HEK293 (cell line): Measurements from ENCODE around the gene LMNA.

Experiments
- CTCF ChIA-PET: fragments of 350-600 bp; formaldehyde crosslinking; extraction: SDS; loops from one replicate; lab custom pipeline; 2021; ENCODE audit warnings: antibody characterized with exemption; lab: Yijun Ruan, JAX
- POLR2A ChIA-PET: fragments of 300-600 bp; formaldehyde crosslinking; extraction: SDS; loops from one replicate; lab custom pipeline; 2020; ENCODE audit warnings: antibody characterized with exemption, inconsistent platforms; lab: Yijun Ruan, JAX
- H3K27ac ChIP-seq: fragments of 200-500 bp; sonication (Bioruptor generic); 2 replicates; pipeline ENCODE4 v1.5.1; 2014; ENCODE audit warnings: low read depth, low read length, control low read depth, inconsistent platforms; ENCODE audit errors: extremely low read depth
- H3K36me3 ChIP-seq, 2 experiments: fragments of 200-500 bp in 1 of 2; sonication (Bioruptor generic) in 1 of 2; 1 replicate in 1 of 2; 2 replicates in 1 of 2; pipeline ENCODE4 v1.5.1; 2014 to 2017; ENCODE audit warnings: inconsistent platforms in 2 of 2, low read length in 2 of 2; ENCODE audit not compliant: control insufficient read depth in 2 of 2, insufficient read depth in 1 of 2
- H3K4me1 ChIP-seq: fragments of 200-500 bp; sonication (Bioruptor generic); 2 replicates; pipeline ENCODE4 v1.5.1; 2014; ENCODE audit warnings: mild to moderate bottlenecking, low read length, inconsistent platforms; ENCODE audit not compliant: control insufficient read depth, insufficient read depth
- H3K4me3 ChIP-seq: 2 replicates; pipeline ENCODE4 v1.5.1; 2011; ENCODE audit warnings: low read depth, mild to moderate bottlenecking, control low read depth, low read length, moderate library complexity
- H3K9me3 ChIP-seq: fragments of 200-500 bp; sonication (Bioruptor generic); 2 replicates; pipeline ENCODE4 v1.5.1; 2014; ENCODE audit warnings: low read depth, low read length, inconsistent platforms; ENCODE audit not compliant: control insufficient read depth, insufficient read depth
- BCL11A ChIP-seq: fragments of 450-650 bp; formaldehyde crosslinking; IDR thresholded peaks from 2 replicates; pipeline ENCODE4 v1.5.1; 2016; ENCODE audit warnings: low read depth, missing biosample characterization, missing genetic modification characterization
- KLF1 ChIP-seq: fragments of 450-650 bp; formaldehyde crosslinking; IDR thresholded peaks from 2 replicates; pipeline ENCODE4 v1.5.1; 2016; ENCODE audit warnings: missing biosample characterization, missing genetic modification characterization
- TRIM28 ChIP-seq: IDR thresholded peaks from 2 replicates; pipeline ENCODE4 v1.6.1; 2011; ENCODE audit warnings: low read length, control low read depth, borderline replicate concordance
- ZBTB10 ChIP-seq: fragments of 450-650 bp; formaldehyde crosslinking; IDR thresholded peaks from 2 replicates; pipeline ENCODE4 v1.5.1; 2016; ENCODE audit warnings: missing biosample characterization, missing genetic modification characterization
- ZBTB49 ChIP-seq: fragments of 450-650 bp; formaldehyde crosslinking; IDR thresholded peaks from 2 replicates; pipeline ENCODE4 v1.5.1; 2016; ENCODE audit warnings: missing biosample characterization, missing genetic modification characterization, low read depth
- ZIC2 ChIP-seq: fragments of 450-650 bp; formaldehyde crosslinking; IDR thresholded peaks from 2 replicates; pipeline ENCODE4 v1.5.1; 2016; ENCODE audit warnings: missing biosample characterization, missing genetic modification characterization
- ZNF354C ChIP-seq: fragments of 450-650 bp; formaldehyde crosslinking; IDR thresholded peaks from 2 replicates; pipeline ENCODE4 v1.5.1; 2016; ENCODE audit warnings: missing biosample characterization, missing genetic modification characterization, low read depth, borderline replicate concordance
- ZNF423 ChIP-seq: fragments of 450-650 bp; formaldehyde crosslinking; IDR thresholded peaks from 2 replicates; pipeline ENCODE4 v1.5.1; 2016; ENCODE audit warnings: missing biosample characterization, missing genetic modification characterization
- ZNF449 ChIP-seq: fragments of 450-650 bp; formaldehyde crosslinking; IDR thresholded peaks from 2 replicates; pipeline ENCODE4 v1.5.1; 2017; ENCODE audit warnings: missing biosample characterization, mild to moderate bottlenecking, missing genetic modification characterization, moderate library complexity
- ZNF529 ChIP-seq: fragments of 450-650 bp; formaldehyde crosslinking; IDR thresholded peaks from 2 replicates; pipeline ENCODE4 v1.5.1; 2017; ENCODE audit warnings: missing genetic modification characterization, missing biosample characterization; ENCODE audit not compliant: insufficient replicate concordance
- ZNF555 ChIP-seq: fragments of 450-650 bp; formaldehyde crosslinking; conservative IDR thresholded peaks from 2 replicates; pipeline ENCODE4 v1.5.1; 2017; ENCODE audit warnings: missing biosample characterization, mild to moderate bottlenecking, missing genetic modification characterization, inconsistent platforms
- ZNF558 ChIP-seq: fragments of 450-650 bp; formaldehyde crosslinking; IDR thresholded peaks from 2 replicates; pipeline ENCODE4 v1.5.1; 2016; ENCODE audit warnings: missing biosample characterization, missing genetic modification characterization
- ZNF561 ChIP-seq: fragments of 450-650 bp; IDR thresholded peaks from 2 replicates; pipeline ENCODE4 v1.5.1; 2018; ENCODE audit warnings: missing biosample characterization, missing genetic modification characterization, borderline replicate concordance
- ZNF692 ChIP-seq: fragments of 450-650 bp; formaldehyde crosslinking; IDR thresholded peaks from 2 replicates; pipeline ENCODE4 v1.5.1; 2016; ENCODE audit warnings: missing biosample characterization, missing genetic modification characterization
- ZNF707 ChIP-seq: fragments of 450-650 bp; formaldehyde crosslinking; IDR thresholded peaks from 2 replicates; pipeline ENCODE4 v1.5.1; 2016; ENCODE audit warnings: missing biosample characterization, missing genetic modification characterization
- ZNF747 ChIP-seq: fragments of 450-650 bp; formaldehyde crosslinking; IDR thresholded peaks from 2 replicates; pipeline ENCODE4 v1.5.1; 2016; ENCODE audit warnings: missing biosample characterization, missing genetic modification characterization
- ZNF777 ChIP-seq: fragments of 450-650 bp; formaldehyde crosslinking; IDR thresholded peaks from 2 replicates; pipeline ENCODE4 v1.5.1; 2017; ENCODE audit warnings: missing biosample characterization, missing genetic modification characterization, borderline replicate concordance
- ZNF785 ChIP-seq: fragments of 450-650 bp; formaldehyde crosslinking; IDR thresholded peaks from 2 replicates; pipeline ENCODE4 v1.5.1; 2016; ENCODE audit warnings: missing biosample characterization, missing genetic modification characterization
- ZNF830 ChIP-seq: fragments of 450-650 bp; IDR thresholded peaks from 2 replicates; pipeline ENCODE4 v1.5.0; 2018; ENCODE audit warnings: missing biosample characterization, missing genetic modification characterization, low read depth, mild to moderate bottlenecking, moderate library complexity

LMNA gene

GRCh38 chr1:156089704-156090103 lies 24.8 kb upstream of the LMNA start:
- no peak overlapping the region for H3K4me3 ChIP-seq
- peaks cover 0 to 4% of the 10 kb centered on the region in 2 experiments; a peak in 2 of 3 replicates for H3K36me3 ChIP-seq
- TF ChIP-seq ZNF747 (tag by site-specific recombination) (no peak), ZIC2 (tag by site-specific recombination) (no peak), ZNF423 (tag by site-specific recombination) (no peak), KLF1 (tag by site-specific recombination) (no peak), ZNF555 (no peak), ZNF707 (no peak), ZNF830 (tag by site-specific recombination) (no peak), ZNF354C (tag by site-specific recombination) (no peak), ZNF777 (tag by site-specific recombination) (no peak), ZBTB10 (tag by site-specific recombination) (no peak), ZBTB49 (no peak), ZNF692 (tag by site-specific recombination) (no peak), TRIM28 (no peak), ZNF529 (no peak), ZNF558 (no peak), ZNF449 (tag by site-specific recombination) (no peak), BCL11A (tag by site-specific recombination) (no peak), ZNF785 (no peak), ZNF561 (tag by site-specific recombination) (no peak)
- H3K9me3 ChIP-seq = no peaks in the 10 kb centered on the region
- ChIA-PET CTCF (interaction anchor here (0.6 to 22.5 kb wide), 17 partner anchors 10 to 291 kb away, joined by 3 to 1029 read pairs (median 5); partner anchors contain the start of gene LMNA), POLR2A (no interaction called here)
- H3K27ac ChIP-seq = no peak overlapping the region
- no peaks in the 10 kb centered on the region; the same call in 1 of the 2 replicates for H3K4me1 ChIP-seq
